ENCODE results near the gene TRABD.

TRABD gene

DNA sequence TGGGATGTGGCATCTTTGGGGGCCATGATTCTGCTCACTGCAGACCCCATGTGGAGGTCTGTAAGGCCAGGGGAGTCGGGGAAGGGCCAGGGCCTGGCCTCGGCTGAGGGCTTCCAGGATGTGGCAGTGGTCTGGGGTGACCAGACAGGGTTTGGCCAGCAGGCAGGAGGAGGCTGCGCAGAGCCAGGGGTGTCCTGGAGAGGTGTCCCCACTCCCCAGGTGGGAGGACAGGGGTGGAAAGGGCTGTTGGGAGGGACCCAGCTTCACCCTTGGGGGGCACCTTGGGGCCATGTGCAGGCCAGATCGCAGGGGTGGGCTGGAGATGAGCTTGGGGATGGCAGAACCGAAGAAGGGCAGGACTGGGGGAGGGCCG lies 11.7 kb upstream of the TRABD start:
- no peak overlapping the region for H2AFZ ChIP-seq (ENCODE audit: low read depth, low read length)
- H3K9ac ChIP-seq (ENCODE audit: low read depth, low read length), result no peak overlapping the region
- H3K27me3 ChIP-seq (ENCODE audit: insufficient read depth, low read length, poor library complexity), result peaks cover 8% of the 10 kb centered on the region
- no peaks in the 10 kb centered on the region for H3K9me3 ChIP-seq (ENCODE audit: insufficient read depth, low read length, severe bottlenecking)
- H3K4me2 ChIP-seq (ENCODE audit: insufficient read depth, low read length), result no peak overlapping the region
- no peak for ATAC-seq (ENCODE audit: insufficient read depth, low read depth)
- no peaks in the 10 kb centered on the region for H3K79me2 ChIP-seq (ENCODE audit: insufficient read depth, low read length)
- H3K4me1 ChIP-seq (ENCODE audit: insufficient read depth, low read length), result no peaks in the 10 kb centered on the region
- H4K20me1 ChIP-seq (ENCODE audit: insufficient read depth, low read length), result no peaks in the 10 kb centered on the region
- TF ChIP-seq EZH2 (IDR thresholded peaks at IDR 0.05; ENCODE audit: borderline replicate concordance, low read depth, low read length, severe bottlenecking), result no peak
- TF ChIP-seq, protein P1, sequence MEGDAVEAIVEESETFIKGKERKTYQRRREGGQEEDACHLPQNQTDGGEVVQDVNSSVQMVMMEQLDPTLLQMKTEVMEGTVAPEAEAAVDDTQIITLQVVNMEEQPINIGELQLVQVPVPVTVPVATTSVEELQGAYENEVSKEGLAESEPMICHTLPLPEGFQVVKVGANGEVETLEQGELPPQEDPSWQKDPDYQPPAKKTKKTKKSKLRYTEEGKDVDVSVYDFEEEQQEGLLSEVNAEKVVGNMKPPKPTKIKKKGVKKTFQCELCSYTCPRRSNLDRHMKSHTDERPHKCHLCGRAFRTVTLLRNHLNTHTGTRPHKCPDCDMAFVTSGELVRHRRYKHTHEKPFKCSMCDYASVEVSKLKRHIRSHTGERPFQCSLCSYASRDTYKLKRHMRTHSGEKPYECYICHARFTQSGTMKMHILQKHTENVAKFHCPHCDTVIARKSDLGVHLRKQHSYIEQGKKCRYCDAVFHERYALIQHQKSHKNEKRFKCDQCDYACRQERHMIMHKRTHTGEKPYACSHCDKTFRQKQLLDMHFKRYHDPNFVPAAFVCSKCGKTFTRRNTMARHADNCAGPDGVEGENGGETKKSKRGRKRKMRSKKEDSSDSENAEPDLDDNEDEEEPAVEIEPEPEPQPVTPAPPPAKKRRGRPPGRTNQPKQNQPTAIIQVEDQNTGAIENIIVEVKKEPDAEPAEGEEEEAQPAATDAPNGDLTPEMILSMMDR (IDR thresholded peaks at IDR 0.05; ENCODE audit: borderline replicate concordance, extremely low read depth, low read length, poor library complexity, severe bottlenecking), result no peak
- no peaks in the 10 kb centered on the region for H3K36me3 ChIP-seq (ENCODE audit: insufficient read depth, low read length)
- no peak overlapping the region for H3K4me3 ChIP-seq (ENCODE audit: low read depth in 1 of 2, low read length in 2 of 2)
- DNase-seq, result no peak
- H3K27ac ChIP-seq (ENCODE audit: low read length), result no peak overlapping the region

- Histone ChIP-seq H3K36me3 (ENCODE audit: insufficient read depth, low read length) (no peaks in the 10 kb centered on the region), H3K27me3 (ENCODE audit: insufficient read depth, low read length, poor library complexity) (peaks cover 8% of the 10 kb centered on the region), H3K27ac (ENCODE audit: low read length) (no peak overlapping the region), H2AFZ (ENCODE audit: low read depth, low read length) (no peak overlapping the region), H3K9me3 (ENCODE audit: insufficient read depth, low read length, severe bottlenecking) (no peaks in the 10 kb centered on the region), H3K4me1 (ENCODE audit: insufficient read depth, low read length) (no peaks in the 10 kb centered on the region), H3K9ac (ENCODE audit: low read depth, low read length) (no peak overlapping the region), H3K79me2 (ENCODE audit: insufficient read depth, low read length) (no peaks in the 10 kb centered on the region), H3K4me3 (ENCODE audit: low read depth in 1 of 2, low read length in 2 of 2) (no peak overlapping the region), H3K4me2 (ENCODE audit: insufficient read depth, low read length) (no peak overlapping the region), H4K20me1 (ENCODE audit: insufficient read depth, low read length) (no peaks in the 10 kb centered on the region)
- DNase-seq, result no peak
- TF ChIP-seq, protein P1 (IDR thresholded peaks at IDR 0.05; ENCODE audit: borderline replicate concordance, extremely low read depth, low read length, poor library complexity, severe bottlenecking), result no peak
- TF ChIP-seq EZH2 (IDR thresholded peaks at IDR 0.05; ENCODE audit: borderline replicate concordance, low read depth, low read length, severe bottlenecking), result no peak
- no peak for ATAC-seq (ENCODE audit: insufficient read depth, low read depth)
Observed at GRCh38 chr22:50174382-50175190, 11.1 kb upstream of the TRABD start.

DNA sequence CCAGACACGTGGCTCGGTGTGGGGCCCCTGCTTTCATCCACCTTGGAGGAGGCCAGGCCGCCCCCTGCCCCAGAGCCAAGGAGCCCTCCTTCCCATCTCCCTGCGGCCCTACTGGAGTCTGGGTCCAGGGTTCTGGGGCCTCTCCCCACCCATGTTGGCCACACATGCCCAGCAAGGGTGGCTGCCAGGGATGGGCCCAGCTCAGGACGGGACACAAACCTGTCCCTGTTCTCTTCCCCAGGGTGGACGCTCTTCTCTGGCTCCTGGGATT lies 10.6 kb upstream of the TRABD start:
- no peak overlapping the region for H3K4me3 ChIP-seq (ENCODE audit: low read depth in 1 of 2, low read length in 2 of 2)
- H3K36me3 ChIP-seq (ENCODE audit: insufficient read depth, low read length), result no peaks in the 10 kb centered on the region
- no peak for ATAC-seq (ENCODE audit: insufficient read depth, low read depth)
- H4K20me1 ChIP-seq (ENCODE audit: insufficient read depth, low read length), result no peaks in the 10 kb centered on the region
- no peaks in the 10 kb centered on the region for H3K79me2 ChIP-seq (ENCODE audit: insufficient read depth, low read length)
- no peaks in the 10 kb centered on the region for H3K9me3 ChIP-seq (ENCODE audit: insufficient read depth, low read length, severe bottlenecking)
- no peak overlapping the region for H2AFZ ChIP-seq (ENCODE audit: low read depth, low read length)
- DNase-seq, result no peak
- H3K4me2 ChIP-seq (ENCODE audit: insufficient read depth, low read length), result no peak overlapping the region
- TF ChIP-seq, protein P1 (IDR thresholded peaks at IDR 0.05; ENCODE audit: borderline replicate concordance, extremely low read depth, low read length, poor library complexity, severe bottlenecking), result no peak
- TF ChIP-seq EZH2 (IDR thresholded peaks at IDR 0.05; ENCODE audit: borderline replicate concordance, low read depth, low read length, severe bottlenecking), result no peak
- H3K9ac ChIP-seq (ENCODE audit: low read depth, low read length), result no peak overlapping the region
- no peak overlapping the region for H3K27ac ChIP-seq (ENCODE audit: low read length)
- no peaks in the 10 kb centered on the region for H3K4me1 ChIP-seq (ENCODE audit: insufficient read depth, low read length)
- peaks cover 8% of the 10 kb centered on the region for H3K27me3 ChIP-seq (ENCODE audit: insufficient read depth, low read length, poor library complexity)
